H1 (cell line): ENCODE data around the gene ZAP70. TPM values are rescaled to one million over a fixed set of nuclear protein-coding genes. Genes with fewer than 3 reads are reported as not detected.

Experiments
- CTCF ChIA-PET: fragments of 300-600 bp; sonication (Branson Sonifier 250); formaldehyde crosslinking; loops from one replicate; lab custom pipeline; 2021; ENCODE audit not compliant: partially characterized antibody; lab: Charles Lee
- POLR2A ChIA-PET: fragments of 300-600 bp; sonication (Branson Sonifier 250); formaldehyde crosslinking; loops from one replicate; lab custom pipeline; 2021; ENCODE audit warnings: inconsistent platforms; ENCODE audit not compliant: partially characterized antibody; lab: Charles Lee
- DNase-seq, 2 experiments: peaks; one replicate each; pipeline versions ENCODE4 v3.0.0 to v3.0.0-alpha.2; 2010 to 2022; ENCODE audit warnings: low spot score in 2 of 2, low read depth in 1 of 2, mixed read lengths in 1 of 2
- FAIRE-seq: peaks from 2 replicates; lab custom pipeline; 2011; peaks lifted over from hg19 to GRCh38; lab: Jason Lieb, UNC
- H2AFZ ChIP-seq: 2 replicates; pipeline ENCODE4 v1.8.1; 2012; ENCODE audit warnings: low read length, inconsistent platforms
- H2AK5ac ChIP-seq: 2 replicates; pipeline ENCODE4 v1.6.1; 2013; ENCODE audit warnings: low read depth, low read length
- H2BK120ac ChIP-seq: replicated peaks from 2 replicates; pipeline ENCODE3; 2013; ENCODE audit warnings: low read depth, low read length, inconsistent platforms
- H2BK12ac ChIP-seq: 2 replicates; pipeline ENCODE4 v1.6.1; 2013; ENCODE audit warnings: low read depth, low read length
- H2BK15ac ChIP-seq: 2 replicates; pipeline ENCODE4 v1.6.1; 2013; ENCODE audit warnings: low read length
- H2BK20ac ChIP-seq: 2 replicates; pipeline ENCODE4 v1.6.1; 2013; ENCODE audit warnings: low read length
- H2BK5ac ChIP-seq: 2 replicates; pipeline ENCODE4 v1.6.1; 2013; ENCODE audit warnings: low read depth, low read length
- H3K14ac ChIP-seq: 2 replicates; pipeline ENCODE4 v1.6.1; 2013; ENCODE audit warnings: inconsistent platforms; ENCODE audit not compliant: insufficient read length
- H3K18ac ChIP-seq: 2 replicates; pipeline ENCODE4 v1.6.1; 2013; ENCODE audit warnings: low read length; ENCODE audit errors: extremely low read depth
- H3K23ac ChIP-seq: 2 replicates; pipeline ENCODE4 v1.6.1; 2013; ENCODE audit warnings: inconsistent platforms; ENCODE audit not compliant: insufficient read length
- H3K23me2 ChIP-seq: 2 replicates; pipeline ENCODE4 v1.6.1; 2013; ENCODE audit warnings: low read depth, low read length
- H3K27ac ChIP-seq: 2 replicates; pipeline ENCODE4 v1.6.1; 2011; ENCODE audit warnings: low read depth, low read length, inconsistent platforms
- H3K27me3 ChIP-seq, 4 experiments: replicated peaks in 1 of 4; 1 replicate in 1 of 4; 2 replicates in 3 of 4; pipeline versions ENCODE4 v1.6.1 to v1.8.1; 2011 to 2013; ENCODE audit warnings: low read length in 3 of 4, mild to moderate bottlenecking in 3 of 4, inconsistent platforms in 2 of 4, mixed read lengths in 2 of 4, moderate library complexity in 1 of 4; ENCODE audit not compliant: control insufficient read depth in 3 of 4, insufficient read depth in 3 of 4; ENCODE audit errors: extremely low read depth in 1 of 4
- H3K36me3 ChIP-seq, 4 experiments: 2 replicates each; pipeline versions ENCODE4 v1.6.1 to v1.8.1; 2011 to 2013; ENCODE audit warnings: mild to moderate bottlenecking in 4 of 4, low read length in 3 of 4, moderate library complexity in 2 of 4, control low read depth in 1 of 4, inconsistent platforms in 1 of 4; ENCODE audit not compliant: insufficient read depth in 4 of 4, control insufficient read depth in 2 of 4
- H3K4ac ChIP-seq: replicated peaks from 2 replicates; pipeline ENCODE3; 2013; ENCODE audit warnings: low read length, low read depth, mixed read lengths, inconsistent platforms; ENCODE audit not compliant: insufficient read length
- H3K4me1 ChIP-seq, 4 experiments: replicated peaks in 1 of 4; 1 replicate in 1 of 4; 2 replicates in 3 of 4; pipeline versions ENCODE4 v1.6.1 to v1.8.1; 2011 to 2013; ENCODE audit warnings: low read length in 3 of 4, inconsistent platforms in 2 of 4, mixed read lengths in 1 of 4; ENCODE audit not compliant: insufficient read depth in 4 of 4, control insufficient read depth in 3 of 4
- H3K4me2 ChIP-seq, 2 experiments: 2 replicates each; pipeline versions ENCODE4 v1.6.1 to v1.8.1; 2011 to 2013; ENCODE audit warnings: low read depth in 2 of 2, low read length in 2 of 2, control low read depth in 1 of 2, inconsistent platforms in 1 of 2, mild to moderate bottlenecking in 1 of 2; ENCODE audit not compliant: insufficient read depth in 1 of 2
- H3K4me3 ChIP-seq, 4 experiments: fragments of 200-600, 300-600 bp in 1 of 4; sonication (generic), shearing (Covaris generic), sonication (Bioruptor Twin) in 1 of 4; 2 replicates each; pipeline versions ENCODE4 v1.5.1 to v1.8.1; 2011 to 2016; ENCODE audit warnings: low read length in 4 of 4, low read depth in 3 of 4, control low read depth in 2 of 4, inconsistent platforms in 2 of 4, mild to moderate bottlenecking in 2 of 4, mixed read lengths in 1 of 4, moderate library complexity in 1 of 4; ENCODE audit not compliant: insufficient read depth in 2 of 4; ENCODE audit errors: extremely low read depth in 1 of 4
- H3K56ac ChIP-seq: replicated peaks from 2 replicates; pipeline ENCODE3; 2013; ENCODE audit warnings: low read depth, mild to moderate bottlenecking, mixed read lengths, low read length, inconsistent platforms; ENCODE audit not compliant: insufficient read length
- H3K79me1 ChIP-seq: 2 replicates; pipeline ENCODE4 v1.6.1; 2013; ENCODE audit warnings: low read depth, low read length, control low read depth
- H3K79me2 ChIP-seq, 2 experiments: 2 replicates each; pipeline versions ENCODE4 v1.6.1 to v1.8.1; 2012 to 2013; ENCODE audit warnings: low read length in 2 of 2, mild to moderate bottlenecking in 2 of 2, inconsistent platforms in 1 of 2; ENCODE audit not compliant: insufficient read depth in 2 of 2, control insufficient read depth in 1 of 2
- H3K9ac ChIP-seq, 4 experiments: replicated peaks in 1 of 4; 1 replicate in 1 of 4; 2 replicates in 3 of 4; pipeline versions ENCODE4 v1.6.1 to v1.8.1; 2011 to 2013; ENCODE audit warnings: low read depth in 3 of 4, low read length in 3 of 4, control low read depth in 2 of 4, mild to moderate bottlenecking in 2 of 4, moderate library complexity in 2 of 4, inconsistent platforms in 1 of 4; ENCODE audit errors: extremely low read depth in 1 of 4
- H3K9me3 ChIP-seq, 2 experiments: 2 replicates each; pipeline versions ENCODE4 v1.6.1 to v1.8.1; 2012 to 2013; ENCODE audit warnings: mild to moderate bottlenecking in 2 of 2, moderate library complexity in 2 of 2, control low read depth in 1 of 2, inconsistent platforms in 1 of 2, low read depth in 1 of 2, low read length in 1 of 2, mixed read lengths in 1 of 2; ENCODE audit not compliant: insufficient read depth in 2 of 2
- H4K20me1 ChIP-seq, 2 experiments: replicated peaks in 1 of 2; 2 replicates each; pipeline versions ENCODE3 to v1.8.1; 2011 to 2013; ENCODE audit warnings: inconsistent platforms in 2 of 2, low read length in 2 of 2, mild to moderate bottlenecking in 1 of 2; ENCODE audit not compliant: insufficient read depth in 2 of 2, control insufficient read depth in 1 of 2
- H4K5ac ChIP-seq: 2 replicates; pipeline ENCODE4 v1.6.1; 2013; ENCODE audit warnings: low read length, low read depth, mixed read lengths, inconsistent platforms; ENCODE audit not compliant: insufficient read length
- H4K8ac ChIP-seq: 2 replicates; pipeline ENCODE4 v1.8.0; 2013; ENCODE audit warnings: mild to moderate bottlenecking, moderate library complexity, low read length, inconsistent platforms; ENCODE audit not compliant: insufficient read depth; ENCODE audit errors: extremely low read depth
- H4K91ac ChIP-seq: replicated peaks from 2 replicates; pipeline ENCODE3; 2013; ENCODE audit warnings: low read length, mixed read lengths, inconsistent platforms; ENCODE audit not compliant: insufficient read length
- GTF2F1 ChIP-seq: IDR thresholded peaks from 2 replicates; pipeline ENCODE4 v1.6.1; 2012; ENCODE audit warnings: low read depth, low read length, improper control_type of control experiment, borderline replicate concordance
- HDAC6 ChIP-seq: IDR thresholded peaks from one replicate; pipeline ENCODE4 v1.7.1; 2012; ENCODE audit warnings: low read depth, mild to moderate bottlenecking, inconsistent platforms, low read length, moderate library complexity
- RFX5 ChIP-seq: IDR thresholded peaks from 2 replicates; pipeline ENCODE4 v1.6.1; 2011; ENCODE audit warnings: low read depth, low read length, improper control_type of control experiment, borderline replicate concordance
- SRF ChIP-seq: IDR thresholded peaks from 2 replicates; pipeline ENCODE4 v1.6.1; 2011; ENCODE audit warnings: mild to moderate bottlenecking, low read depth, low read length, moderate library complexity
- polyA plus RNA-seq, 7 experiments: library from polyadenylated mRNA; depleted of rRNA in 3 of 7; stranded (reverse) in 5 of 7; unstranded in 2 of 7; fragments of >200 nt in 5 of 7; fragments of 200-250 nt in 2 of 7; gene quantifications; 1 replicate in 5 of 7; 2 replicates in 1 of 7; 4 replicates in 1 of 7; pipeline versions ENCODE4 v1.2.1 to v1.2.3, GENCODE V29; 2011 to 2013; ENCODE audit warnings: missing spikeins in 2 of 7, mixed read lengths in 2 of 7
- total RNA-seq: library from RNA; stranded (reverse); fragmentation: NEBNext Ultra II Directional; extraction: Animal tissue kit (Norgen Biotek cat#: 25700); gene quantifications from 2 replicates; pipeline ENCODE4 v1.2.1, GENCODE V29; 2021
- TF ChIP-seq, protein P1 (sequence below): IDR thresholded peaks from 2 replicates; pipeline ENCODE4 v1.6.1; 2011; ENCODE audit warnings: low read length, improper control_type of control experiment

ZAP70 gene
- total and polyA plus RNA-seq, 2 of the 8 experiments (the other 6 are each of a cell fraction or from before 2014, with no cell fraction given) = 0.15 TPM; not detected in 1

DNA sequence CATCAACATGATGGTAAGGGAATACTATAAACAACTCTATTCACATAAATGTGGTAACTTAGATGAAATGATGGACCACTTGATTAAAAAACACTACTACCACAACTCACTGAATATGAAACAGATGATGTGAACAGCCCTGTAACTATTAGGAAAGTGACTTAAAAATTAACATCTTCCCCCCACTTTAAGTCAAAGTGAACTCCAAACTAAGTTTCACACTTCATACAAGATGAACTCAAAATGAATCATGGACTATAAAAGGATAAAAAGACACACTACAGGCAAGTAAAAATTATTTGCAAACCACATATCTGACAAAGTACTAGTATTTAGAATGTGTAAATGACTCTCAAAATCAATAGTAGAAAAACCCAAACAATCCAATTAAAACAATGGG lies 71.6 kb downstream of the ZAP70 start:
- Histone ChIP-seq H2BK5ac (no peak overlapping the region), H3K36me3 (0 out of 8 replicates have a peak, but pooled peaks cover 0 to 2% (median 0%) of the 10 kb centered on the region in 4 experiments), H3K4me3 (no peak overlapping the region), H3K4me2 (no peak overlapping the region), H2BK12ac (no peak overlapping the region), H2BK120ac (no peak overlapping the region), H4K8ac (no peak overlapping the region), H2BK15ac (no peak overlapping the region), H3K27ac (no peak overlapping the region), H3K4me1 (no peaks in the 10 kb centered on the region; a peak in 1 of 7 replicates), H3K18ac (no peak overlapping the region), H3K23ac (no peak overlapping the region), H3K9ac (no peak overlapping the region), H4K91ac (no peak overlapping the region), H4K20me1 (no peaks in the 10 kb centered on the region), H3K23me2 (no peaks in the 10 kb centered on the region), H3K4ac (no peak overlapping the region), H3K56ac (no peak overlapping the region), H2AK5ac (no peak overlapping the region), H3K14ac (no peak overlapping the region), H3K27me3 (no peaks in the 10 kb centered on the region; a peak in 2 of 7 replicates), H3K79me1 (no peaks in the 10 kb centered on the region; the same call in 1 of the 2 replicates), H3K79me2 (no peaks in the 10 kb centered on the region), H2BK20ac (no peak overlapping the region), H2AFZ (no peak overlapping the region), H3K9me3 (no peaks in the 10 kb centered on the region), H4K5ac (no peak overlapping the region)
- no peak for FAIRE-seq
- ChIA-PET POLR2A (no interaction called here), CTCF (interaction anchor here (0.9 kb wide), 1 partner anchor 11 kb away, joined by 3 read pairs; no protein-coding TSS in a partner anchor)
- DNase-seq = no peak
- TF ChIP-seq SRF (no peak), HDAC6 (no peak), RFX5 (no peak), GTF2F1 (no peak)
- TF ChIP-seq, protein P1, sequence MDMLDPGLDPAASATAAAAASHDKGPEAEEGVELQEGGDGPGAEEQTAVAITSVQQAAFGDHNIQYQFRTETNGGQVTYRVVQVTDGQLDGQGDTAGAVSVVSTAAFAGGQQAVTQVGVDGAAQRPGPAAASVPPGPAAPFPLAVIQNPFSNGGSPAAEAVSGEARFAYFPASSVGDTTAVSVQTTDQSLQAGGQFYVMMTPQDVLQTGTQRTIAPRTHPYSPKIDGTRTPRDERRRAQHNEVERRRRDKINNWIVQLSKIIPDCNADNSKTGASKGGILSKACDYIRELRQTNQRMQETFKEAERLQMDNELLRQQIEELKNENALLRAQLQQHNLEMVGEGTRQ = no peak
